Mesothelial cell of epicardium (in vitro differentiated cells): Measurements from ENCODE around the gene TNFRSF4. TPM values are rescaled to one million over a fixed set of nuclear protein-coding genes. Genes with fewer than 3 reads are reported as not detected.
A peak's percentile ranks its signal among the peaks of the same experiment; 100 is the strongest.

ENCODE experiments used
- DNase-seq, 2 experiments: peaks; one replicate each; pipeline ENCODE4 v3.0.0; 2021; ENCODE audit warnings: low spot score in 2 of 2; ENCODE audit not compliant: unreplicated experiment in 2 of 2
- H3K27ac Mint-ChIP-seq: 2 replicates; pipeline ENCODE4 v1.8.0; 2021; ENCODE audit warnings: mixed read lengths
- H3K27me3 Mint-ChIP-seq: 2 replicates; pipeline ENCODE4 v1.8.0; 2021; ENCODE audit warnings: low read depth, mixed read lengths
- H3K36me3 Mint-ChIP-seq: 2 replicates; pipeline ENCODE4 v1.8.0; 2021; ENCODE audit warnings: mixed read lengths
- H3K4me1 Mint-ChIP-seq: 2 replicates; pipeline ENCODE4 v1.8.0; 2021; ENCODE audit warnings: mixed read lengths
- H3K4me3 Mint-ChIP-seq: 2 replicates; pipeline ENCODE4 v1.8.0; 2021; ENCODE audit warnings: mild to moderate bottlenecking, moderate library complexity, mixed read lengths
- H3K9me3 Mint-ChIP-seq: 2 replicates; pipeline ENCODE4 v1.8.0; 2021; ENCODE audit warnings: mixed read lengths
- CTCF ChIP-seq: fragments of 200-600 bp; sonication (generic); IDR thresholded peaks from one replicate; pipeline ENCODE4 v1.5.0; 2021; ENCODE audit warnings: antibody characterized with exemption; ENCODE audit not compliant: unreplicated experiment
- microRNA-seq: library from miRNA; unstranded; fragments of <30 nt; microRNA quantifications from one replicate; pipeline ENCODE4 v1.2.0, GENCODE V29; 2021; ENCODE audit warnings: inconsistent platforms, mixed read lengths
- total RNA-seq: library from RNA; stranded (reverse); gene quantifications from 3 replicates; pipeline ENCODE4 v1.2.1, GENCODE V29; 2021

TNFRSF4 gene
- total RNA-seq, 1 donor from 2014 or later, result 0.34 TPM

- Mint-ChIP-seq H3K27ac (no peak overlapping the region), H3K36me3 (no peaks in the 10 kb centered on the region), H3K27me3 (peaks cover 5% of the 10 kb centered on the region), H3K4me1 (peaks cover 18% of the 10 kb centered on the region), H3K9me3 (no peaks in the 10 kb centered on the region), H3K4me3 (no peak overlapping the region)
- TF ChIP-seq CTCF, result no peak
- no peak for DNase-seq
Measured at GRCh38 chr1:1161683-1162079, 52.3 kb downstream of the TNFRSF4 start.

Small RNA genes within 50 kb of the gene (microRNA-seq; reads per million reads assigned to microRNA genes)
- 346 reads per million, percentile 71 among the genes with 10 or more reads in this experiment for gene MIR200A
- gene MIR200B, result 4,126 reads per million, percentile 89 among the genes with 10 or more reads in this experiment
- 1,477 reads per million, percentile 84 among the genes with 10 or more reads in this experiment for gene MIR429

Other genes starting within 250 kb of the TNFRSF4 start
- 33.6 to 36.0 TPM (median 34.4 TPM) in 3 replicates for gene PLEKHN1, start 247.7 kb downstream of the TNFRSF4 start, total RNA-seq
- gene PERM1, start 232.1 kb downstream of the TNFRSF4 start, total RNA-seq, result 1.6 to 2.8 TPM (median 2.7 TPM) in 3 replicates
- gene HES4, start 214.1 kb downstream of the TNFRSF4 start, total RNA-seq, result 87.7 to 92.1 TPM (median 92.0 TPM) in 3 replicates
- 112 to 139 TPM (median 123 TPM) in 3 replicates for gene ISG15, start 200.7 kb downstream of the TNFRSF4 start, total RNA-seq
- gene AGRN, start 194.0 kb downstream of the TNFRSF4 start, total RNA-seq, result 502 to 532 TPM (median 514 TPM) in 3 replicates
- 0.27 to 0.57 TPM (median 0.40 TPM) in 3 replicates for gene RNF223, start 139.8 kb downstream of the TNFRSF4 start, total RNA-seq
- 28.4 to 32.8 TPM (median 31.8 TPM) in 3 replicates for gene C1orf159, start 98.1 kb downstream of the TNFRSF4 start, total RNA-seq
- 0.32 to 0.47 TPM in 2 of 3 replicates, not detected in the other for gene TTLL10, start 40.3 kb downstream of the TNFRSF4 start, total RNA-seq
- 0.51 to 1.2 TPM (median 0.93 TPM) in 3 replicates for gene TNFRSF18, start 7.6 kb downstream of the TNFRSF4 start, total RNA-seq
- gene SDF4, start 17.8 kb upstream of the TNFRSF4 start, total RNA-seq, result 103 to 110 TPM (median 108 TPM) in 3 replicates
- 32.1 to 34.1 TPM (median 33.4 TPM) in 3 replicates for gene B3GALT6, start 18.1 kb upstream of the TNFRSF4 start, total RNA-seq
- 10.2 to 12.2 TPM (median 10.4 TPM) in 3 replicates for gene C1QTNF12, start 32.6 kb upstream of the TNFRSF4 start, total RNA-seq
- gene UBE2J2, start 59.7 kb upstream of the TNFRSF4 start, total RNA-seq, result 67.3 to 76.6 TPM (median 75.7 TPM) in 3 replicates
- gene SCNN1D, start 66.3 kb upstream of the TNFRSF4 start, total RNA-seq, result 16.0 to 17.5 TPM (median 16.8 TPM) in 3 replicates
- 85.5 to 97.3 TPM (median 91.0 TPM) in 3 replicates for gene ACAP3, start 93.8 kb upstream of the TNFRSF4 start, total RNA-seq
- gene PUSL1, start 94.4 kb upstream of the TNFRSF4 start, total RNA-seq, result 12.7 to 14.5 TPM (median 14.2 TPM) in 3 replicates
- 163 to 165 TPM (median 165 TPM) in 3 replicates for gene INTS11, start 110.5 kb upstream of the TNFRSF4 start, total RNA-seq
- gene CPTP, start 110.6 kb upstream of the TNFRSF4 start, total RNA-seq, result 17.8 to 19.3 TPM (median 18.5 TPM) in 3 replicates
- gene TAS1R3, start 117.1 kb upstream of the TNFRSF4 start, total RNA-seq, result 0.98 to 1.0 TPM (median 1.00 TPM) in 3 replicates
- 54.5 to 58.5 TPM (median 54.7 TPM) in 3 replicates for gene DVL1, start 135.3 kb upstream of the TNFRSF4 start, total RNA-seq
- gene MXRA8, start 144.4 kb upstream of the TNFRSF4 start, total RNA-seq, result 157 to 163 TPM (median 161 TPM) in 3 replicates
- gene AURKAIP1, start 161.1 kb upstream of the TNFRSF4 start, total RNA-seq, result 75.5 to 78.6 TPM (median 78.3 TPM) in 3 replicates
- 396 to 423 TPM (median 405 TPM) in 3 replicates for gene CCNL2, start 185.2 kb upstream of the TNFRSF4 start, total RNA-seq
- gene MRPL20, start 193.1 kb upstream of the TNFRSF4 start, total RNA-seq, result 87.9 to 98.2 TPM (median 94.7 TPM) in 3 replicates
- gene ANKRD65, start 207.1 kb upstream of the TNFRSF4 start, total RNA-seq, result 10.9 to 12.3 TPM (median 11.3 TPM) in 3 replicates
- gene VWA1, start 221.5 kb upstream of the TNFRSF4 start, total RNA-seq, result 57.0 to 59.1 TPM (median 57.7 TPM) in 3 replicates
- 2.2 to 3.9 TPM (median 2.9 TPM) in 3 replicates for gene ATAD3C, start 235.5 kb upstream of the TNFRSF4 start, total RNA-seq